Liver (tissue), 3 donors: ENCODE results near the gene ARHGAP32.

Experiments
- EGR1 ChIP-seq, 2 donors: IDR thresholded peaks; 2 replicates each; pipeline ENCODE4 v1.6.1; 2016 to 2018; ENCODE audit warnings: antibody characterized with exemption in 2 of 2, low read depth in 2 of 2
- FOXA1 ChIP-seq: IDR thresholded peaks from 2 replicates; pipeline ENCODE4 v1.6.1; 2016; ENCODE audit warnings: antibody characterized with exemption
- TF ChIP-seq, protein P1 (sequence below): fragments of 150-350 bp; IDR thresholded peaks from 2 replicates; pipeline ENCODE4 v1.5.1; 2017; ENCODE audit warnings: improper control_type of control experiment, low read depth, low read length; ENCODE audit not compliant: missing input control
- donor health status: healthy.
- donor health status: healthy.

GRCh38 chr11:128942272-128942612 is 249.9 kb downstream of the ARHGAP32 start:
- TF ChIP-seq EGR1 (IDR thresholded peaks at IDR 0.05; ENCODE audit: low read depth in 2 of 2) (no peak), FOXA1 (no peak)
- TF ChIP-seq, protein P1, sequence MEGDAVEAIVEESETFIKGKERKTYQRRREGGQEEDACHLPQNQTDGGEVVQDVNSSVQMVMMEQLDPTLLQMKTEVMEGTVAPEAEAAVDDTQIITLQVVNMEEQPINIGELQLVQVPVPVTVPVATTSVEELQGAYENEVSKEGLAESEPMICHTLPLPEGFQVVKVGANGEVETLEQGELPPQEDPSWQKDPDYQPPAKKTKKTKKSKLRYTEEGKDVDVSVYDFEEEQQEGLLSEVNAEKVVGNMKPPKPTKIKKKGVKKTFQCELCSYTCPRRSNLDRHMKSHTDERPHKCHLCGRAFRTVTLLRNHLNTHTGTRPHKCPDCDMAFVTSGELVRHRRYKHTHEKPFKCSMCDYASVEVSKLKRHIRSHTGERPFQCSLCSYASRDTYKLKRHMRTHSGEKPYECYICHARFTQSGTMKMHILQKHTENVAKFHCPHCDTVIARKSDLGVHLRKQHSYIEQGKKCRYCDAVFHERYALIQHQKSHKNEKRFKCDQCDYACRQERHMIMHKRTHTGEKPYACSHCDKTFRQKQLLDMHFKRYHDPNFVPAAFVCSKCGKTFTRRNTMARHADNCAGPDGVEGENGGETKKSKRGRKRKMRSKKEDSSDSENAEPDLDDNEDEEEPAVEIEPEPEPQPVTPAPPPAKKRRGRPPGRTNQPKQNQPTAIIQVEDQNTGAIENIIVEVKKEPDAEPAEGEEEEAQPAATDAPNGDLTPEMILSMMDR, result no peak
